Neural crest cell (in vitro differentiated cells): ENCODE results near the gene RESF1. TPM values are rescaled to one million over a fixed set of nuclear protein-coding genes. Genes with fewer than 3 reads are reported as not detected.

Source experiments
- DNase-seq: peaks from one replicate; pipeline ENCODE4 v3.0.0; 2021; ENCODE audit warnings: low read depth, mixed read lengths, low spot score
- H3K27ac Mint-ChIP-seq: one replicate; pipeline ENCODE4 v1.8.0; 2021; ENCODE audit warnings: mild to moderate bottlenecking, mixed read lengths; ENCODE audit not compliant: unreplicated experiment
- H3K27me3 Mint-ChIP-seq: 2 replicates; pipeline ENCODE4 v1.8.0; 2021; ENCODE audit warnings: low read depth, mild to moderate bottlenecking, mixed read lengths
- H3K36me3 Mint-ChIP-seq: 2 replicates; pipeline ENCODE4 v1.8.0; 2021; ENCODE audit warnings: low read depth, mild to moderate bottlenecking, mixed read lengths
- H3K4me1 Mint-ChIP-seq: 2 replicates; pipeline ENCODE4 v1.8.0; 2021; ENCODE audit warnings: mixed read lengths
- H3K4me3 Mint-ChIP-seq: one replicate; pipeline ENCODE4 v1.8.0; 2021; ENCODE audit warnings: mild to moderate bottlenecking, mixed read lengths
- H3K9me3 Mint-ChIP-seq: 2 replicates; pipeline ENCODE4 v1.8.0; 2021; ENCODE audit warnings: mixed read lengths
- CTCF ChIP-seq: fragments of 200-600 bp; sonication (generic); conservative IDR thresholded peaks from 2 replicates; pipeline ENCODE4 v1.5.0; 2021; ENCODE audit warnings: antibody characterized with exemption, mild to moderate bottlenecking
- total RNA-seq: library from RNA; stranded (reverse); gene quantifications from 2 replicates; pipeline ENCODE4 v1.2.1, GENCODE V29; 2021

Gene RESF1
- total RNA-seq, 1 donor from 2014 or later: 49.2 TPM

GRCh38 chr12:31954925-31955858 is 4.0 kb upstream of the RESF1 start:
- no peaks in the 10 kb centered on the region for H3K9me3 Mint-ChIP-seq
- no peak overlapping the region for H3K27ac Mint-ChIP-seq
- TF ChIP-seq CTCF: no peak
- H3K4me1 Mint-ChIP-seq: peaks cover 17% of the 10 kb centered on the region
- peak overlapping the region; percentile 52 for H3K4me3 Mint-ChIP-seq
- no peaks in the 10 kb centered on the region for H3K36me3 Mint-ChIP-seq
- H3K27me3 Mint-ChIP-seq: no peaks in the 10 kb centered on the region
- DNase-seq: no peak

GRCh38 chr12:31958569-31959160 is 550 bp upstream of the RESF1 start:
- peaks cover 35% of the 10 kb centered on the region for H3K4me1 Mint-ChIP-seq
- no peaks in the 10 kb centered on the region for H3K9me3 Mint-ChIP-seq
- H3K36me3 Mint-ChIP-seq: peaks cover 9% of the 10 kb centered on the region
- peak overlapping the region; percentile 94 for H3K4me3 Mint-ChIP-seq
- TF ChIP-seq CTCF: no peak
- H3K27me3 Mint-ChIP-seq: no peaks in the 10 kb centered on the region
- peak overlapping the region; percentile 78 for H3K27ac Mint-ChIP-seq
- DNase-seq: no peak

GRCh38 chr12:31959701-31960391 is 631 bp downstream of the RESF1 start:
- Mint-ChIP-seq H3K36me3 (peaks cover 20% of the 10 kb centered on the region), H3K4me3 (peak overlapping the region; percentile 99)
- peak; percentile 50 for DNase-seq

GRCh38 chr12:31961137-31961536 is 1.9 kb downstream of the RESF1 start:
- Mint-ChIP-seq H3K36me3 (peaks cover 27% of the 10 kb centered on the region), H3K27me3 (no peaks in the 10 kb centered on the region), H3K4me1 (peaks cover 43% of the 10 kb centered on the region)

More at GRCh38 chr12:31959701-31960391, 631 bp downstream of the RESF1 start:
- Mint-ChIP-seq H3K9me3 (peaks cover 4% of the 10 kb centered on the region), H3K4me1 (peaks cover 41% of the 10 kb centered on the region), H3K27ac (peak overlapping the region; percentile 92), H3K27me3 (no peaks in the 10 kb centered on the region)
- TF ChIP-seq CTCF: peak; percentile 34

More at GRCh38 chr12:31961137-31961536, 1.9 kb downstream of the RESF1 start:
- Mint-ChIP-seq H3K27ac (no peak overlapping the region), H3K9me3 (peaks cover 4% of the 10 kb centered on the region), H3K4me3 (peak overlapping the region; percentile 99)
- no peak for TF ChIP-seq CTCF
- DNase-seq: no peak
